GM10266 (cell line): Measurements from ENCODE around the gene CISD3.

Experiments used
- DNase-seq: peaks from one replicate; pipeline ENCODE4 v3.0.0; 2012; ENCODE audit errors: extremely low spot score
- CTCF ChIP-seq: IDR thresholded peaks from 2 replicates; pipeline ENCODE4 v1.5.1; 2012; ENCODE audit warnings: mild to moderate bottlenecking, low read depth; ENCODE audit not compliant: control insufficient read depth, insufficient read depth; ENCODE audit errors: missing control alignments

CISD3 gene

GRCh38 chr17:38735161-38735997 lies 5.2 kb downstream of the CISD3 start:
- peak; percentile 85 for DNase-seq
- peak; percentile 97 for TF ChIP-seq CTCF

- no peak for DNase-seq
- no peak for TF ChIP-seq CTCF
Measured at GRCh38 chr17:38738007-38738662, 8.0 kb downstream of the CISD3 start.

- no peak for TF ChIP-seq CTCF
Measured at GRCh38 chr17:38738686-38739085, 8.5 kb downstream of the CISD3 start.

GRCh38 chr17:38739305-38739704 lies 9.2 kb downstream of the CISD3 start:
- DNase-seq: no peak
- no peak for TF ChIP-seq CTCF

More at GRCh38 chr17:38738686-38739085, 8.5 kb downstream of the CISD3 start:
- no peak for DNase-seq

GRCh38 chr17:38740044-38740443 lies 9.9 kb downstream of the CISD3 start:
- TF ChIP-seq CTCF: no peak
- DNase-seq: no peak

- no peak for DNase-seq
- TF ChIP-seq CTCF: no peak
Measured at GRCh38 chr17:38740806-38741205, 10.7 kb downstream of the CISD3 start.

GRCh38 chr17:38741461-38741860 lies 11.3 kb downstream of the CISD3 start:
- no peak for TF ChIP-seq CTCF
- no peak for DNase-seq
